Heart left ventricle (tissue), 16 donors: Measurements from ENCODE around the gene ZNF445. TPM values are rescaled to one million over a fixed set of nuclear protein-coding genes. Genes with fewer than 3 reads are reported as not detected.

ENCODE experiments used
- ATAC-seq, 4 donors: fragments of 200-7000 bp; cut with Tn5 transposase; one replicate each; pipeline ENCODE4 v1.9.1; 2020 to 2022; ENCODE audit warnings: moderate library complexity in 4 of 4, mild to moderate bottlenecking in 3 of 4, moderate number of reproducible peaks in 1 of 4
- DNase-seq, 5 donors: peaks; one replicate each; pipeline ENCODE4 v3.0.0-alpha.2; 2020
- H3K27ac ChIP-seq, 12 donors: fragments of 200-600 bp; sonication (generic) in 4 of 12; one replicate each; pipeline versions ENCODE4 v1.5.0 to v1.8.0; 2016 to 2022; ENCODE audit warnings: mild to moderate bottlenecking in 2 of 12
- H3K27me3 ChIP-seq, 9 donors: fragments of 200-600 bp; sonication (generic) in 2 of 9; one replicate each; pipeline versions ENCODE4 v1.5.1 to v1.8.0; 2016 to 2022; ENCODE audit warnings: mild to moderate bottlenecking in 3 of 9
- H3K36me3 ChIP-seq, 9 donors: fragments of 200-600 bp; sonication (generic) in 2 of 9; one replicate each; pipeline versions ENCODE4 v1.5.0 to v1.8.0; 2018 to 2022; ENCODE audit warnings: mild to moderate bottlenecking in 2 of 9
- H3K4me1 ChIP-seq, 12 donors: fragments of 200-600 bp; sonication (generic) in 4 of 12; one replicate each; pipeline versions ENCODE4 v1.5.0 to v1.8.0; 2016 to 2022; ENCODE audit warnings: mild to moderate bottlenecking in 3 of 12
- H3K4me3 ChIP-seq, 12 donors: fragments of 200-600 bp; sonication (generic) in 4 of 12; one replicate each; pipeline versions ENCODE4 v1.5.0 to v1.8.0; 2017 to 2022; ENCODE audit warnings: mild to moderate bottlenecking in 9 of 12, moderate library complexity in 4 of 12
- H3K9me3 ChIP-seq, 12 donors: fragments of 200-600 bp; sonication (generic) in 4 of 12; one replicate each; pipeline versions ENCODE4 v1.5.0 to v1.8.0; 2016 to 2022; ENCODE audit warnings: mild to moderate bottlenecking in 1 of 12
- CTCF ChIP-seq, 12 donors: fragments of 200-600 bp; sonication (generic) in 4 of 12; IDR thresholded peaks; one replicate each; pipeline versions ENCODE4 v1.5.0 to v1.8.0; 2018 to 2022; ENCODE audit warnings: antibody characterized with exemption in 12 of 12, mild to moderate bottlenecking in 5 of 12
- POLR2A ChIP-seq, 2 donors: fragments of 450-650 bp; IDR thresholded peaks; one replicate each; pipeline ENCODE4 v1.6.1; 2017; ENCODE audit warnings: antibody characterized with exemption in 2 of 2, mild to moderate bottlenecking in 2 of 2, moderate library complexity in 2 of 2
- WGBS, 4 donors: extraction: QIAGEN DNeasy Blood & Tissue Kit in 2 of 4; methylation state at CpG; one replicate each; pipeline versions ENCODE4 v1.1.5 to v1.1.7; 2013 to 2018; 5-methylcytosine and 5-hydroxymethylcytosine counted together
- intact Hi-C, 10 donors: fragments of 100-400 bp; cut with DNase I; formaldehyde crosslinking; loops; one replicate each; pipeline versions ENCODE4 v1.11.1 to v1.14.2; 2022
- long read RNA-seq, 3 donors: library from polyadenylated mRNA; unstranded; transcript quantifications; one replicate each; pipeline ENCODE4 v2.0.0, GENCODE V29; 2020 to 2021
- polyA plus RNA-seq, 2 donors: library from polyadenylated mRNA; stranded (reverse); fragments of 200-250 nt; gene quantifications; one replicate each; pipeline ENCODE4 v1.2.3, GENCODE V29; 2013
- total RNA-seq, 9 donors: library from RNA; depleted of rRNA in 2 of 9; stranded (reverse); fragments of >200 nt in 2 of 9; fragmentation: NEBNext Ultra II Directional in 3 of 9; extraction: Animal tissue kit (Norgen Biotek cat#: 25700) in 3 of 9; gene quantifications; one replicate each; pipeline versions ENCODE4 v1.1.0 to v1.2.4, GENCODE V29; 2016 to 2023
- donor health status: ischemic (EF 13 %, LVEDD 7.1; RV severe dilation, severe dysfunction).
- donor health status: healthy with polysubstance abuse.
- donor health status: DM: no; HTN: yes; CAD: no.
- donor health status: DM: no; HTN: no; CAD: no.
- donor health status: ischemic (EF 25% LVEDD 6.9; RV normal size, moderate dysfunction).
- donor health status: ischemic (EF 25% LVEDD 5.7; RV mildly dilated, moderate dysfunction).
- donor health status: healthy.
- donor health status: DM: yes; HTN: yes; CAD: no.
- donor health status: ischemic (EF 35%, LVEDD 5.7; RV mildly dilated, moderate dysfunction).
- donor health status: nonischemic (EF 11% LVEDD 7.7; RV severe dilation, severe dysfunction).
- donor health status: DM: yes; HTN: yes; CAD: no.
- donor health status: PGD.
- donor health status: ischemic (EF 29% LVEDD 5.4; RV normal size, mild dysfunction).
- donor health status: nonischemic (EF 23%, LVEDD 6.1; RV moderate dilation, normal function).

The ZNF445 gene
- total RNA-seq (10 to 100 TPM in 7 of 9 donors, 1 to 10 TPM in 2; 5.7 to 19.9 (median 12.3) TPM), polyA plus RNA-seq (1 to 10 TPM; 4.9 to 5.4 TPM)
- long read RNA-seq, donor 1, full-length matches to known transcripts = 3 of 9 reads
- long read RNA-seq, donor 1, partial matches to known transcripts = 1 of 9 reads
- long read RNA-seq, donor 1, other reads (novel, unspliced or antisense) = 5 of 9 reads
- long read RNA-seq, donor 2, full-length matches to known transcripts = 1 of 8 reads
- long read RNA-seq, donor 2, partial matches to known transcripts = 0 of 8 reads
- long read RNA-seq, donor 2, other reads (novel, unspliced or antisense) = 7 of 8 reads
- long read RNA-seq, donor 3, partial matches to known transcripts = 0 of 1 reads
- long read RNA-seq, donor 3, other reads (novel, unspliced or antisense) = 1 of 1 reads

- intact Hi-C loops = loop anchor here in 5 of 10 donors (2.0 to 10.0 kb wide), 4 partner anchors 33 to 155 kb away; partner anchors contain the start of gene TCAIM (in 1 of the 5)
- Histone ChIP-seq H3K4me1 (peaks cover 0 to 23% (median 18%) of the 10 kb centered on the region in 12 donors), H3K36me3 (no peaks in the 10 kb centered on the region), H3K27me3 (no peaks in the 10 kb centered on the region), H3K9me3 (no peaks in the 10 kb centered on the region), H3K4me3 (peak within 1 kb of the TSS; percentile 58 to 96 (median 76)), H3K27ac (peak within 1 kb of the TSS; percentile 37 to 87 (median 66))
- DNase-seq (peak; percentile 79 to 91 (median 85)), ATAC-seq (peak; percentile 69 to 99 (median 98))
- TF ChIP-seq CTCF (IDR thresholded peaks at IDR 0.05) (no peak), POLR2A (IDR thresholded peaks at IDR 0.05) (peak in 1 of 2 donors; percentile 39)
- WGBS, 4 donors = 0 to 4% (median 1%) methylated on average over 9 to 69 of the region's 69 CpGs
Measured at GRCh38 chr3:44477312-44478030, at the start of gene ZNF445. ZNF445 (minus strand) TSS chr3:44477670; CDS start chr3:44455549, 22,121 bp downstream.

GRCh38 chr3:44525060-44525459 lies 47.6 kb upstream of the ZNF445 start:
- H3K9me3 ChIP-seq = no peaks in the 10 kb centered on the region
- DNase-seq = no peak
- no peaks in the 10 kb centered on the region for H3K4me1 ChIP-seq
- H3K27me3 ChIP-seq = peaks cover 0 to 60% (median 7%) of the 10 kb centered on the region in 9 donors
- ATAC-seq = no peak
- H3K36me3 ChIP-seq = no peaks in the 10 kb centered on the region
- WGBS, 4 donors = 82 to 87% (median 84%) methylated on average over 5 of the region's 5 CpGs
- H3K27ac ChIP-seq = no peak overlapping the region
- no peak for TF ChIP-seq CTCF (IDR thresholded peaks at IDR 0.05)
- TF ChIP-seq POLR2A (IDR thresholded peaks at IDR 0.05) = no peak
- no peak overlapping the region for H3K4me3 ChIP-seq
- intact Hi-C loops = loop anchor here in 1 of 10 donors (5.0 kb wide), 1 partner anchor 392 kb away; no protein-coding TSS in a partner anchor

GRCh38 chr3:44522494-44522933 lies 45.0 kb upstream of the ZNF445 start:
- 41 to 52% (median 44%) methylated on average over 7 of the region's 7 CpGs for WGBS, 4 donors
- Histone ChIP-seq H3K9me3 (no peaks in the 10 kb centered on the region), H3K27ac (no peak overlapping the region), H3K4me3 (no peak overlapping the region), H3K36me3 (no peaks in the 10 kb centered on the region), H3K4me1 (no peaks in the 10 kb centered on the region), H3K27me3 (peaks cover 0 to 48% (median 6%) of the 10 kb centered on the region in 9 donors)
- no peak for ATAC-seq
- no peak for TF ChIP-seq CTCF (IDR thresholded peaks at IDR 0.05)
- no peak for TF ChIP-seq POLR2A (IDR thresholded peaks at IDR 0.05)
- DNase-seq = no peak
- intact Hi-C loops = no loop called here

GRCh38 chr3:44521721-44522120 lies 44.3 kb upstream of the ZNF445 start:
- Histone ChIP-seq H3K36me3 (no peaks in the 10 kb centered on the region), H3K27ac (no peak overlapping the region), H3K9me3 (no peaks in the 10 kb centered on the region), H3K27me3 (peaks cover 0 to 46% (median 6%) of the 10 kb centered on the region in 9 donors), H3K4me1 (no peaks in the 10 kb centered on the region), H3K4me3 (no peak overlapping the region)
- intact Hi-C loops = no loop called here
- WGBS, 4 donors = 87 to 94% (median 93%) methylated on average over 3 of the region's 3 CpGs
- TF ChIP-seq POLR2A (IDR thresholded peaks at IDR 0.05) (no peak), CTCF (IDR thresholded peaks at IDR 0.05) (no peak)
- no peak for ATAC-seq
- DNase-seq = no peak
